PC-9 (cell line): ENCODE measurements around the gene COL25A1. TPM values are rescaled to one million over a fixed set of nuclear protein-coding genes. Genes with fewer than 3 reads are reported as not detected.

Experiments used
- BruUV-seq: library from RNA; stranded (reverse); fragments of 400-500 nt; replicated peaks from 2 replicates; lab custom pipeline; 2021; lab: Mats Ljungman, UMichigan
- CTCF ChIA-PET: fragments of 300-600 bp; sonication (Branson Sonifier 250); formaldehyde crosslinking; loops from one replicate; lab custom pipeline; 2022; ENCODE audit warnings: antibody characterized with exemption; lab: Charles Lee
- POLR2A ChIA-PET: fragments of 300-600 bp; sonication (Branson Sonifier 250); formaldehyde crosslinking; loops from one replicate; lab custom pipeline; 2022; ENCODE audit warnings: antibody characterized with exemption; ENCODE audit not compliant: unreplicated experiment; lab: Charles Lee
- DNase-seq, 2 experiments: peaks; one replicate each; pipeline versions ENCODE4 v3.0.0 to v3.0.0-alpha.2; 2015 to 2022; ENCODE audit warnings: mixed read lengths in 1 of 2
- H2AFZ ChIP-seq: fragments of 200-600 bp; sonication (generic); 2 replicates; pipeline ENCODE4 v1.8.1; 2017; ENCODE audit warnings: antibody characterized with exemption
- H3F3A ChIP-seq: fragments of 200-600 bp; sonication (generic); 2 replicates; pipeline ENCODE4 v1.8.1; 2017; ENCODE audit warnings: antibody characterized with exemption, mild to moderate bottlenecking, low read depth; ENCODE audit not compliant: insufficient read depth
- H3K27ac ChIP-seq: fragments of 200-600 bp; sonication (generic); 2 replicates; pipeline ENCODE4 v1.6.1; 2016; ENCODE audit warnings: mixed run types
- H3K27me3 ChIP-seq: fragments of 200-600 bp; sonication (generic); 2 replicates; pipeline ENCODE4 v1.6.1; 2016; ENCODE audit warnings: low read depth, mixed run types; ENCODE audit not compliant: insufficient read depth
- H3K36me3 ChIP-seq: fragments of 200-600 bp; sonication (generic); 2 replicates; pipeline ENCODE4 v1.6.1; 2016; ENCODE audit warnings: low read depth, mixed run types
- H3K4me1 ChIP-seq: fragments of 200-600 bp; sonication (generic); replicated peaks from 2 replicates; pipeline ENCODE4 v1.6.1; 2016; ENCODE audit warnings: mixed run types; ENCODE audit not compliant: insufficient read depth
- H3K4me2 ChIP-seq: fragments of 200-600 bp; sonication (generic); 2 replicates; pipeline ENCODE4 v1.6.1; 2017; ENCODE audit warnings: mixed run types
- H3K4me3 ChIP-seq: fragments of 200-600 bp; sonication (generic); 2 replicates; pipeline ENCODE4 v1.6.1; 2016; ENCODE audit warnings: mixed run types
- H3K79me2 ChIP-seq: fragments of 200-600 bp; sonication (generic); 2 replicates; pipeline ENCODE4 v1.6.1; 2017; ENCODE audit warnings: low read depth, mixed run types
- H3K9me2 ChIP-seq: fragments of 200-600 bp; sonication (generic); 2 replicates; pipeline ENCODE4 v1.8.1; 2017; ENCODE audit warnings: mild to moderate bottlenecking; ENCODE audit not compliant: insufficient read depth
- H3K9me3 ChIP-seq: fragments of 200-600 bp; sonication (generic); 2 replicates; pipeline ENCODE4 v1.8.1; 2016; ENCODE audit warnings: low read depth; ENCODE audit not compliant: insufficient read depth
- H4K20me1 ChIP-seq: fragments of 200-600 bp; sonication (generic); 2 replicates; pipeline ENCODE4 v1.8.1; 2017; ENCODE audit not compliant: insufficient read depth
- EZH2 ChIP-seq: fragments of 200-600 bp; sonication (generic); IDR thresholded peaks from 2 replicates; pipeline ENCODE4 v1.8.0; 2017; ENCODE audit warnings: antibody characterized with exemption, low read depth
- intact Hi-C: fragments of 100-400 bp; cut with micrococcal nuclease; formaldehyde crosslinking; loops from one replicate; pipeline ENCODE4 v1.10.0; 2022; ENCODE audit not compliant: unreplicated experiment
- total RNA-seq: library from RNA; stranded (reverse); gene quantifications from 2 replicates; pipeline ENCODE4 v1.2.3, GENCODE V29; 2021
- TF ChIP-seq, protein P1 (sequence below): fragments of 200-600 bp; sonication (generic); conservative IDR thresholded peaks from 2 replicates; pipeline ENCODE4 v1.6.1; 2017; ENCODE audit warnings: mixed run types, antibody characterized with exemption, mild to moderate bottlenecking, moderate library complexity

COL25A1 gene
- total RNA-seq, 1 experiment from 2014 or later: not detected

DNA sequence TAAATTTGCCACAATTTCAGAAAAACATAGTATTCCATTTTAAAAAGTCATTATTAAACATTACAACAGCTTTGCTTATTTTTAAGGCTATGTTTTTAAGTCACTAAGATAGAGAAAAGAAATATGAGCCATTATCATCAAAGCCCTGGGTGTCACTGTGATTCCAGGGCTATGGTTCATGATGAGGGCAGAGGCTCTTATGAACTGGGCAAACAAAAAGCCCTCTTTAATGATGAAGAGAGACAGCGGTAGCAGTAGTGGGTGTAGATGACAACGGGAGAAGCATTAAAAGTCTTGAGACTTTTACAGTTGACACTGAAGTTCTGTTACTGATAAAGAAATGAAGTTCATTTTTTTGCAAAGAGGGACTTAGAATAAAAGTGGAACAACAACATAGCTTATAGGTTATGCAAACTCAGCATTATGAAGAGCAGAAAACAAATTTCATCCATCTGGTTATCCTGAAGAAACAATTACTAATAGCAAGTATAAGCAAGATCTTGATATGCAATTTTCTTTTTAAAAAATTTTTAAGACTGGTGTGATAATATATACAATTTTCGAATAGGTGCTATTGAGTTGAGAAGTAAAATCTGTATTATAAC, 336.9 kb downstream of the COL25A1 start:
- no peak overlapping the region for H2AFZ ChIP-seq
- H3K79me2 ChIP-seq: no peaks in the 10 kb centered on the region
- no peaks in the 10 kb centered on the region for H3K9me3 ChIP-seq
- H3K27ac ChIP-seq: no peak overlapping the region
- H3F3A ChIP-seq: no peaks in the 10 kb centered on the region
- no peak overlapping the region for H3K4me2 ChIP-seq
- no peak overlapping the region for H3K4me3 ChIP-seq
- H3K27me3 ChIP-seq: no peaks in the 10 kb centered on the region
- no peak for TF ChIP-seq EZH2
- TF ChIP-seq, protein P1, sequence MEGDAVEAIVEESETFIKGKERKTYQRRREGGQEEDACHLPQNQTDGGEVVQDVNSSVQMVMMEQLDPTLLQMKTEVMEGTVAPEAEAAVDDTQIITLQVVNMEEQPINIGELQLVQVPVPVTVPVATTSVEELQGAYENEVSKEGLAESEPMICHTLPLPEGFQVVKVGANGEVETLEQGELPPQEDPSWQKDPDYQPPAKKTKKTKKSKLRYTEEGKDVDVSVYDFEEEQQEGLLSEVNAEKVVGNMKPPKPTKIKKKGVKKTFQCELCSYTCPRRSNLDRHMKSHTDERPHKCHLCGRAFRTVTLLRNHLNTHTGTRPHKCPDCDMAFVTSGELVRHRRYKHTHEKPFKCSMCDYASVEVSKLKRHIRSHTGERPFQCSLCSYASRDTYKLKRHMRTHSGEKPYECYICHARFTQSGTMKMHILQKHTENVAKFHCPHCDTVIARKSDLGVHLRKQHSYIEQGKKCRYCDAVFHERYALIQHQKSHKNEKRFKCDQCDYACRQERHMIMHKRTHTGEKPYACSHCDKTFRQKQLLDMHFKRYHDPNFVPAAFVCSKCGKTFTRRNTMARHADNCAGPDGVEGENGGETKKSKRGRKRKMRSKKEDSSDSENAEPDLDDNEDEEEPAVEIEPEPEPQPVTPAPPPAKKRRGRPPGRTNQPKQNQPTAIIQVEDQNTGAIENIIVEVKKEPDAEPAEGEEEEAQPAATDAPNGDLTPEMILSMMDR: no peak
- H3K36me3 ChIP-seq: no peaks in the 10 kb centered on the region
- ChIA-PET POLR2A (no interaction called here), CTCF (no interaction called here)
- intact Hi-C loops: no loop called here
- no peaks in the 10 kb centered on the region for H4K20me1 ChIP-seq
- H3K9me2 ChIP-seq: no peaks in the 10 kb centered on the region
- no TSS peak for BruUV-seq
- H3K4me1 ChIP-seq: no peaks in the 10 kb centered on the region
- DNase-seq: no peak

GRCh38 chr4:108965016-108965415, 337.4 kb downstream of the COL25A1 start:
- Histone ChIP-seq H3K4me2 (no peak overlapping the region), H3K4me3 (no peak overlapping the region), H3K79me2 (no peaks in the 10 kb centered on the region), H3K9me2 (no peaks in the 10 kb centered on the region), H3K27ac (no peak overlapping the region), H3F3A (no peaks in the 10 kb centered on the region), H3K27me3 (no peaks in the 10 kb centered on the region), H4K20me1 (no peaks in the 10 kb centered on the region), H2AFZ (no peak overlapping the region), H3K9me3 (no peaks in the 10 kb centered on the region), H3K36me3 (no peaks in the 10 kb centered on the region), H3K4me1 (no peaks in the 10 kb centered on the region)
- no peak for TF ChIP-seq EZH2
- DNase-seq: no peak
- no TSS peak for BruUV-seq
- ChIA-PET CTCF (no interaction called here), POLR2A (no interaction called here)
- intact Hi-C loops: no loop called here

DNA sequence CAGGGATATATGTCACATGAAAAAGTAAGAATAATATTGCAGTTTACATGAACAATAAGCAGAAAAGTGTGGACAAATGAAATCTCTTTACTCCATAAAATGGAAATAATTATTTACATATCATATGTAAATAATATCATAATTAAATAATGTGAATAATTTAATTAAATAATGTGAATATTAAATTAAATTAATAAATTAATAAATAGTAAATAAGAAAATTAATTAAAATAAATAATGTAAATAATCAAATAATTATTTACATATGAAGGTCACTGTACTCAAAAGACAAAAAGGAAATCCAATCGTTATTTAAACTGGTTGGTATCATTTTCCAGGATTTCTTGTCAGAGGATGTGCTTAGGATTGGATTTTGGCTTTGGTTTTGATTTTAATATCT, 338.5 kb downstream of the COL25A1 start:
- H4K20me1 ChIP-seq: no peaks in the 10 kb centered on the region
- H3K9me2 ChIP-seq: no peaks in the 10 kb centered on the region
- DNase-seq: no peak
- POLR2A ChIA-PET: no interaction called here
- H3K4me1 ChIP-seq: no peaks in the 10 kb centered on the region
- no peak overlapping the region for H3K27ac ChIP-seq
- no peaks in the 10 kb centered on the region for H3K9me3 ChIP-seq
- no TSS peak for BruUV-seq
- no peaks in the 10 kb centered on the region for H3K79me2 ChIP-seq
- intact Hi-C loops: no loop called here
- H3F3A ChIP-seq: no peaks in the 10 kb centered on the region
- TF ChIP-seq EZH2: no peak
- TF ChIP-seq, protein P1: no peak
- no peak overlapping the region for H3K4me3 ChIP-seq
- no peak overlapping the region for H2AFZ ChIP-seq
- CTCF ChIA-PET: no interaction called here
- H3K4me2 ChIP-seq: no peak overlapping the region
- no peaks in the 10 kb centered on the region for H3K27me3 ChIP-seq
- H3K36me3 ChIP-seq: no peaks in the 10 kb centered on the region

GRCh38 chr4:108959491-108959890, 343.0 kb downstream of the COL25A1 start:
- H3K9me3 ChIP-seq: no peaks in the 10 kb centered on the region
- no TSS peak for BruUV-seq
- intact Hi-C loops: no loop called here

More at GRCh38 chr4:108959491-108959890, 343.0 kb downstream of the COL25A1 start:
- no peak for DNase-seq
- H3K79me2 ChIP-seq: no peaks in the 10 kb centered on the region
- ChIA-PET CTCF (no interaction called here), POLR2A (no interaction called here)
- no peaks in the 10 kb centered on the region for H3F3A ChIP-seq
- no peak overlapping the region for H2AFZ ChIP-seq
- H3K36me3 ChIP-seq: no peaks in the 10 kb centered on the region
- TF ChIP-seq EZH2: no peak
- TF ChIP-seq, protein P1: no peak
- H3K4me3 ChIP-seq: no peak overlapping the region
- H3K27me3 ChIP-seq: no peaks in the 10 kb centered on the region
- no peak overlapping the region for H3K27ac ChIP-seq
- H4K20me1 ChIP-seq: no peaks in the 10 kb centered on the region
- peaks cover 9% of the 10 kb centered on the region; the same call in 1 of the 2 replicates for H3K4me1 ChIP-seq
- H3K4me2 ChIP-seq: no peak overlapping the region
- H3K9me2 ChIP-seq: no peaks in the 10 kb centered on the region
